Caki2 (cell line): Measurements from ENCODE around the gene POLR2F. TPM values are rescaled to one million over a fixed set of nuclear protein-coding genes. Genes with fewer than 3 reads are reported as not detected.

Experiments used
- DNase-seq: peaks from one replicate; pipeline ENCODE4 v3.0.0-alpha.2; 2015; ENCODE audit warnings: low read depth
- in situ Hi-C: cut with HindIII; loops from 2 replicates; pipeline ENCODE4 v1.10.0; 2016; ENCODE audit warnings: low sequenced_read_pairs, low pct_unique_long_range_greater_than_20kb, mixed read lengths
- total RNA-seq: library from RNA; depleted of rRNA; stranded (reverse); fragments of >200 nt; shearing (Covaris generic); gene quantifications from 2 replicates; pipeline ENCODE4 v1.2.3, GENCODE V29; 2014; ENCODE audit warnings: low replicate concordance; rRNA removed

Gene POLR2F
- 275 and 283 TPM in 2 replicates for total RNA-seq

- in situ Hi-C loops, result no loop called here
- DNase-seq, result peak; percentile 79
Measured at GRCh38 chr22:37953437-37954179, at the start of gene POLR2F, which contains the start of gene C22orf23. Gene POLR2F, plus strand, starts transcription at chr22:37953699. Its CDS starts 89 bp downstream, at chr22:37953788. Gene C22orf23, minus strand, starts transcription at chr22:37953601. Its CDS starts 452 bp downstream, at chr22:37953149.

- DNase-seq, result peak; percentile 90
- in situ Hi-C loops, result no loop called here
Measured at GRCh38 chr22:37904572-37905533, 48.6 kb upstream of the POLR2F start.

DNA sequence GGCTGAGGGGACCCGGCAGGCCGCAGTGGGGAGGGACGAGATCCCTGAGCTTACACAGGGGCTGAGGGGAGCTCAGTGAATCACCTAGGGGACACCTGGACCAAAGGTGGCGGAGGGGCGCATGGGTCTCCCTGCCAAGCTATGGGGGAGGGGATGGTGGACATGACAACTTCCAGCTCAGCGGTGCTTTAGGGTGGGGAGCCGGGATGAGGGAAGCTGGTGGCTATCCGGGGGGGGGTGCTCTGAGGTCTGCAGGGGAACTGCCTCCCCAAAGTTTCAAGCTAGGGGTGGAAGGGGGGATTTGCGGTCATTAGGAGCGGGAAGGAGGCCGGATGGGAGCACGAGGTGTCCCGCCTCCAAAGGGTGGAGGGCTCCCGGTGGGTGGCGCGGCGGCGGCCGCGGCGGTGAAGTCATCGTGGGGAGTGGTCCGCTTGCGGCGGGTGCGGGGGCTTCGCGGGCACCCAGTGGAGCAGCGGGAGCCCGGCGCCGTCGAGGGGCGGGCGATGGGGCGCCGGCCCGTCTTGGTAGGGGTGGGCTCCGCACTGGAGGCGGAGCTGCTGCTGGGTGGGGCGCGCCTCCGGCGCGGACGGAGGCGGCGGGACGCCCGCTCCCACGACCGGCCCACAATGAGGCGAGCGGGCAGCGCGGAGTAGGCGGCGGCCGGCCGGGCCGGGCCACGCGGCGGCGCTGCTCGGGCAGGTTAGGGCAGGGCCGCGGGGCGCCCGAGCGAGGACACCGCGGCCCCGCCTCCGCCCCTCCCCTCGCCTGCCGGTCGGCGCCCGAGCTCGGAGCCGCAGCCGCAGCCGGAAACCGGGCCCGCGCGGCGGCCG, 47.8 kb upstream of the POLR2F start, which contains the start of gene MICALL1:
TSS of gene MICALL1 (plus strand) at position 764 of the 830 bp plus-strand sequence. CDS start 126 bp downstream, outside the sequence.
- in situ Hi-C loops, result no loop called here
- peak; percentile 89 for DNase-seq

- no peak for DNase-seq
- in situ Hi-C loops, result no loop called here
Measured at GRCh38 chr22:37906364-37907008, 47.0 kb upstream of the POLR2F start.

DNA sequence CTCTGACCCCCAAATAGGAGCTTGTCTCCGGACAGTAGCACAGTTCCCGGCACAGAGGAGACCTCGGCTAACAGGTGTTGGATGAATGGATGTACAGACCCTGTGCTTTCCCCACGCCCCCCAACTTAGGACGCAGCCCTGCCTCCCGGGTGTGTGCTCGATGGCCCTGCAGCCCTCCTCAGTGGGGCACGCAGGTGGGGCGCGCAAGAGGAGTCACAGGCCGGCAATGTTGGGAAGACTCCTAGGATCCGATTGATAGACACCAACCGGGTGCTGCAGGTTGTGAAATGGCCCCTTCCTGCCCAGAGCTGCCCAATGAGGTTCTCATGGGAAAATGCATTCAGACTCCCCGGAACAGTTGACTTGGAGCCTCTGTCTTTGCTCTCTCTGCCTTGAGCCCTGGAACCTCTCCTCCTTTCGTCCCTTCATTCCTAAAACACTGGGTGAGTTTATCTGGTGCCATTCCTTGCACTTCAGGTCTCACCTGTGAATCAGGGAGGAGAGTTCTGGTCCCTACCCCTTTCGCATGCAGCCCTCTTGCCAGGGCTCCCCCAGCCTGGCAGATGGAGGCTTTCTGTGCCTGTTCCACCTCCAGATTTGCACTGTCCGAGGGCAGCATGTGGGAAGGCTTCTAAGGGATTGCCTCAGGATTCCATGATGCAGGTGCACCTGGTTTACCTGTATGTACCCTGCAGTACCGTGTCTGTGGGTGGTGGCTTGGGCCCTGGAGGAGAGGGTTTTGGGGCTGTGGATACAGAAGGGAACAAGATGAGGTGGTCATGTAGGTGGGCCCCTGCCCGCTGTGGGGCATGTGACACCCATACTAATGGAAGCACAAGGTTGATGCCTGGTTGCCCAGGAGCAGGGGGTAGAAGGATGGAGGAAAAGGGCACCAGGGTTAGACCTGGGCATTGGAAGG, 46.2 kb upstream of the POLR2F start:
- no peak for DNase-seq
- in situ Hi-C loops, result no loop called here

DNA sequence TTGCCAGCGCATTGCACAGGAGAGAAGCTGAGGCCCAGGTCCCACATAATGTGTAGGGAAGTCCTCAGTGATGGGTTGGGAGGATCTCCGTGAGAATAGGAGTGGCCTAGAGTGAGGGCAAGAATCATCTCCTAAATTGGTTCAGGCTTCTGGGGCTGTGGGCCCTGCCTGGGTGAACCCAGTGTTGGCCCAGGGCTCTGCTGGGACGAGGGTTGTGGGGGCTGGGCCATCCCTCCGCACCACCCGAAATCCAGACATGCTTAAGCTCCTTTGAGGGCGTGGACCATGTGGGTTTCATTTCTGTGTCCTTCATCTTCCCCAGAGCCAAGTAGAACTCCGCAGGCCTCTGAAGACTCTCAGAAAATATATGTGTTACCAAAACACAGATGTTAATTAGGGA, 43.7 kb upstream of the POLR2F start:
- in situ Hi-C loops, result no loop called here
- no peak for DNase-seq

GRCh38 chr22:37910890-37911672, 42.4 kb upstream of the POLR2F start:
- in situ Hi-C loops, result no loop called here
- DNase-seq, result no peak

GRCh38 chr22:37911697-37912096, 41.8 kb upstream of the POLR2F start:
- DNase-seq, result no peak
- in situ Hi-C loops, result no loop called here

- in situ Hi-C loops, result no loop called here
- DNase-seq, result no peak
Measured at GRCh38 chr22:37912171-37912570, 41.3 kb upstream of the POLR2F start.

- in situ Hi-C loops, result no loop called here
- DNase-seq, result no peak
Measured at GRCh38 chr22:37913233-37913721, 40.2 kb upstream of the POLR2F start.

DNA sequence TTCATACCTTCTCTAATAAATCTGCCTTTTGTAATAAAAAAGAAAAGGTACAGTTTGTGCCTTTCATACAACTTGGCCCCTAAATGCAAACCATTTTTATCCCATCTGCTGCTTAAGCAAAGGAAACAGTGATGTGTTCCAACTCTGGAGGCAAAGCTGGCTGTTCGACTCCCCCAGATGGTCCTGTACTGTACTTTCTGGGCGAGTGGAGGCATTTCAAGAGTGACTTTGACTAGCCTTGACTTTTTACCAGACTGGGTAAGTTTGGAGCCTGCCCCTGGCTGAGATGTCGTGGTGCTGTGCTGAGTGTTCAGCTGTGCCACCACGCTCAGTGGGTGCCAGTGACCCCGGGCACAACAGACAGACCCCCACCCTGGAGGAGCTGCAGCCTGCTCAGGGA, 37.2 kb upstream of the POLR2F start:
- in situ Hi-C loops, result no loop called here
- DNase-seq, result no peak

GRCh38 chr22:37917874-37918548, 35.5 kb upstream of the POLR2F start:
- no peak for DNase-seq

DNA sequence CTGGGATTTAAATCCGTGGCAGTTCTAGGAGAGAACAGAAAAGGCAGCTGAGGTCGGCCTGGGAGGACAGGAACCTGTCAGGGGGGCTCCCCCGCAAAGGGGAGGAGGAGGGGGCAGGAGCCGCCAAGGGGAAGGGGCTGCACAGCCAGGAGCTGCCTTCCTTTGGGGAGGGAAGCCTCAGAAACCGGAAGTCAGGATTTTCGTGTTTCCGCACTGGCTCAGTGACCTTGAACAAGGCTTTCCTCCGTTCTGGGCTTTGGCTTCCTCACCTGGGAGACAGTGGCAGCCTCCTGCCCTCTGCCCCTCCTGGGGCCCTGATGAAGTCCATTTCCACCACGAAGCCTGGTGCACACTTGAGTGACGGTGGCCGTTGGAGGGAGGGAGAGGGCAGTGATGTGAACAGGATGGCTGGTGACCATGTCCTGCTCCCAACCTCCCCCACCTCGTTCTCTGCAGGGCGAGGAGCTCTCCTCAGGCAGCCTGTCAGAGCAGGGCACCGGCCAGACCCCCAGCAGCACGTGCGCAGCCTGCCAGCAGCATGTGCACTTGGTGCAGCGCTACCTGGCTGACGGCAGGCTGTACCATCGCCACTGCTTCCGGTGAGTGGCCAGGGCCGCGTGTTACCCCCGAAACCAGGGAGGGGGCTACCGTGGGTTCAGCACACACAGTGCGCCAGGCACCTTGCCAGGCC, 34.8 kb upstream of the POLR2F start:
- in situ Hi-C loops, result no loop called here
- no peak for DNase-seq

More at GRCh38 chr22:37917874-37918548, 35.5 kb upstream of the POLR2F start:
- in situ Hi-C loops, result no loop called here

DNA sequence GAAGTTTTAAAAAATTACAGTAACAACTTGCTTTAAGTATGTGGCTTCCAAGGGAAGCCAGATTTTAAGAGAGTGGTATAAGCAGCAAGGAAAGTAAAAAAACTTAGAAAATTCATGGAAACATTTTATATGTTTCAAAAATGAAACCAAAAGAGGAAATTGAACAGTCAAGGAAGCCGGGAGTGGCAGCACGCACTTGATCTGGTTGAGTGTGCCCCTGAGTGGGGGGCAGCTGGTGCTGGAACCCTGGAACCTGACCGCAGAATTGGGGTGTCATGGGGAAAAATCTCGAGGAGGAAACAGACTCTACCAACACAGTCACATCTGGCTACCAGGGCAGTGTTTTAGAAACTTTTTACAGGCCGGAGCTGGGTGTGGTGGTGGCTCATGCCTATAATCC, 33.4 kb upstream of the POLR2F start:
- no peak for DNase-seq
- in situ Hi-C loops, result no loop called here

DNA sequence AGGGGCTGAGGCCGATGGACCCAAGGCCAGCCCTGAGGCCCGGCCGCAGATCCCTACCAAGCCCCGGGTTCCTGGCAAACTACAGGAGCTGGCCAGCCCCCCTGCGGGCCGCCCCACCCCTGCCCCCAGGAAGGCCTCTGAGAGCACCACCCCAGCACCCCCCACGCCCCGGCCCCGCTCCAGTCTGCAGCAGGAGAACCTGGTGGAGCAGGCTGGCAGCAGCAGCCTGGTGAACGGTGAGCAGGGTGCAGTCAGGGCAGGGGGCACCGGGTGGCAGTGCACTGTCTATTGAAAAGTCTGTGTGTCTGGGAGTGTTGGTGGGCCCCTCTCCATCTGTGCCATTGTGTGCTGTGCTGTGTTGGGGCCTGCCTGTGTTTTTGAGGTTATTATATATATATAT, 31.3 kb upstream of the POLR2F start:
- no peak for DNase-seq
- in situ Hi-C loops, result no loop called here
